Adipocyte (in vitro differentiated cells): ENCODE measurements around the gene RASA2.

Source experiments
- DNase-seq: peaks from one replicate; pipeline ENCODE4 v3.0.0-alpha.2; 2015; ENCODE audit warnings: low read depth
- H3K27me3 ChIP-seq: replicated peaks from 2 replicates; pipeline ENCODE4 v1.7.0; 2013; ENCODE audit warnings: mild to moderate bottlenecking, low read length, moderate library complexity; ENCODE audit not compliant: control insufficient read depth, insufficient read depth
- H3K36me3 ChIP-seq: 2 replicates; pipeline ENCODE4 v1.7.0; 2013; ENCODE audit warnings: low read length, mild to moderate bottlenecking, moderate library complexity; ENCODE audit not compliant: control insufficient read depth, insufficient read depth, severe bottlenecking
- H3K4me1 ChIP-seq: 2 replicates; pipeline ENCODE4 v1.7.0; 2013; ENCODE audit warnings: mild to moderate bottlenecking, low read length, moderate library complexity; ENCODE audit not compliant: control insufficient read depth, insufficient read depth
- H3K4me3 ChIP-seq: 2 replicates; pipeline ENCODE4 v1.7.0; 2013; ENCODE audit warnings: mild to moderate bottlenecking, low read length, moderate library complexity
- H3K9ac ChIP-seq: 2 replicates; pipeline ENCODE4 v1.7.0; 2013; ENCODE audit warnings: mild to moderate bottlenecking, low read length, moderate library complexity
- H3K9me3 ChIP-seq: 2 replicates; pipeline ENCODE4 v1.7.0; 2013; ENCODE audit warnings: mild to moderate bottlenecking, low read length, moderate library complexity; ENCODE audit not compliant: control insufficient read depth

RASA2 gene, protein sequence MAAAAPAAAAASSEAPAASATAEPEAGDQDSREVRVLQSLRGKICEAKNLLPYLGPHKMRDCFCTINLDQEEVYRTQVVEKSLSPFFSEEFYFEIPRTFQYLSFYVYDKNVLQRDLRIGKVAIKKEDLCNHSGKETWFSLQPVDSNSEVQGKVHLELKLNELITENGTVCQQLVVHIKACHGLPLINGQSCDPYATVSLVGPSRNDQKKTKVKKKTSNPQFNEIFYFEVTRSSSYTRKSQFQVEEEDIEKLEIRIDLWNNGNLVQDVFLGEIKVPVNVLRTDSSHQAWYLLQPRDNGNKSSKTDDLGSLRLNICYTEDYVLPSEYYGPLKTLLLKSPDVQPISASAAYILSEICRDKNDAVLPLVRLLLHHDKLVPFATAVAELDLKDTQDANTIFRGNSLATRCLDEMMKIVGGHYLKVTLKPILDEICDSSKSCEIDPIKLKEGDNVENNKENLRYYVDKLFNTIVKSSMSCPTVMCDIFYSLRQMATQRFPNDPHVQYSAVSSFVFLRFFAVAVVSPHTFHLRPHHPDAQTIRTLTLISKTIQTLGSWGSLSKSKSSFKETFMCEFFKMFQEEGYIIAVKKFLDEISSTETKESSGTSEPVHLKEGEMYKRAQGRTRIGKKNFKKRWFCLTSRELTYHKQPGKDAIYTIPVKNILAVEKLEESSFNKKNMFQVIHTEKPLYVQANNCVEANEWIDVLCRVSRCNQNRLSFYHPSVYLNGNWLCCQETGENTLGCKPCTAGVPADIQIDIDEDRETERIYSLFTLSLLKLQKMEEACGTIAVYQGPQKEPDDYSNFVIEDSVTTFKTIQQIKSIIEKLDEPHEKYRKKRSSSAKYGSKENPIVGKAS

DNA sequence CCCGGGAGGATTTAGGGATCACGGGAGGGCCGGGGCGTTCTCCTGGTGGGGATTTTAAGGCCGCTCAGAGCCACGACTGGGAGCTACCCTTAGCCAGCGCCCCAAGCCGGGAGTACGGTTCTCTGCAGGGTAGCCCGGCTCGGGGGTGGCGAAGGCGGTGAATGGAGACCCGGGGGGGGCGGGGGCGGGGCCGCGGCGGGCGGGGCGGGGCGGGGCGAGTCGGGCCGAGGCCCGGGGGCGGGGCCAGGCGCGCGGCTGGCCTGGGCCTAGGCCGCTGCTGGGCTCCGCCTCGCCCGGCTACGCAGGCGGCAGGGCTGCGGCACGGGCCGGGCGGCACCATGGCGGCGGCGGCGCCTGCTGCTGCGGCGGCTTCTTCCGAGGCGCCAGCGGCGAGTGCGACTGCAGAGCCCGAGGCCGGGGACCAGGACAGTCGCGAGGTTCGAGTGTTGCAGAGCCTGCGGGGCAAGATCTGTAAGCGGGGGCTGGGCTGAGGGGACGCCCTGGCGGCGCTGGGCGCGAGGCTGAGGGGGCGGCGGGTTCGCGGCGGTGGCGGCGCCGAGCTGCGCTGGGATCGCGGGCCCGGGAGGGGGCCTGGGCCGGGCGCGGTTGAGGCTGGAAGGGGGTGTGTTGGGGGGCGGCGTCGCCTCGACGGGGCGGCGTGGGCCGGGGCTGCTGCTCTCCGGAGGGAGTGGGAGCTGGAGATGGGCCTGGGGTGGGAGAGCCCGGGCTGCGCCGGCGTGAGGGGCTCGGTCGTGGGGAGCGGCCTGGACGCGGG lies at the start of gene RASA2:
Gene RASA2 (plus strand): TSS at position 282 of the 775 bp plus-strand sequence. CDS start 57 bp downstream, at position 339.
- Histone ChIP-seq H3K27me3 (no peaks in the 10 kb centered on the region), H3K4me3 (peak within 1 kb of the TSS; percentile 91), H3K36me3 (no peaks in the 10 kb centered on the region), H3K9me3 (no peaks in the 10 kb centered on the region), H3K4me1 (peaks cover 45% of the 10 kb centered on the region), H3K9ac (peak within 1 kb of the TSS; percentile 92)
- DNase-seq: peak; percentile 89

DNA sequence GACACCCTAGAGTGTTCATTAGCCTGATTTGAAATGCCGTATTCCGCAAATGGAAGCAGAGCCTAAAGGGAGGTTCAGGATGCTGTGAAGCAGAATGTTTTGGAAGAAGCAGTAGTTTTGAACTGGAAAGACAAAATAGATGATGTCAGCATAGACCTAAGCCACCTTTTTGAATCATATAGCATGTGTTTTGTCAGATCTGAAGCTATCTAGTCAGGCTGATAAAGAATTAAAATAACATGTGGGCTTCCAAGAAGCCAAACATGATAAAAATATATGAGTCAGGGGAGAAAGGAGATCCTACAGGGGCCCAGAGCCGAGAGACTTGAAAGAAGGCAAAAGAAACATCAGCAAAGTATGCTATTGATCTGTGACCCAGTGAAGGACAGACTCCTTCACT lies 47.2 kb upstream of the RASA2 start:
- H3K9ac ChIP-seq: no peak overlapping the region
- H3K4me1 ChIP-seq: peaks cover 28% of the 10 kb centered on the region
- peaks cover 46% of the 10 kb centered on the region for H3K36me3 ChIP-seq
- H3K9me3 ChIP-seq: peaks cover 6% of the 10 kb centered on the region
- no peak for DNase-seq
- H3K27me3 ChIP-seq: no peaks in the 10 kb centered on the region
- no peak overlapping the region for H3K4me3 ChIP-seq

DNA sequence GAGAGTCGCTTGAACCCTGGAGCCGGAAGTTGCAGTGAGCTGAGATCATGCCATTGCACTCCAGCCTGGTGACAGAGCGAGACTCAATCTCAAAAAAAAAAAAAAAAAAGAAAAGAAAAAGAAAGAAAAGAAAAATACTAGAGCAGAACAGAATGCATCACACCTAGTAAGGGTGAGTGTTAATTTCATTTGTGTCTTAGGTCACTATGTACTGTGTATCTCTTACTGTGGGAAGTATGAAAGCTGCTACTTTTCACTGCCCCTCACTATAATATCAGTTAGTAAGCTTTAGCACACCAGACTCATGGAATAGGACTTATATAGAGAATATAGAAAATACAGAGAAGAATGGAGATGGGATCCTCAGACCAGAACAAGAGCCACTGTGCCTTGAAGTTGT lies 45.9 kb upstream of the RASA2 start:
- DNase-seq: no peak
- H3K36me3 ChIP-seq: peaks cover 58% of the 10 kb centered on the region
- no peak overlapping the region for H3K9ac ChIP-seq

DNA sequence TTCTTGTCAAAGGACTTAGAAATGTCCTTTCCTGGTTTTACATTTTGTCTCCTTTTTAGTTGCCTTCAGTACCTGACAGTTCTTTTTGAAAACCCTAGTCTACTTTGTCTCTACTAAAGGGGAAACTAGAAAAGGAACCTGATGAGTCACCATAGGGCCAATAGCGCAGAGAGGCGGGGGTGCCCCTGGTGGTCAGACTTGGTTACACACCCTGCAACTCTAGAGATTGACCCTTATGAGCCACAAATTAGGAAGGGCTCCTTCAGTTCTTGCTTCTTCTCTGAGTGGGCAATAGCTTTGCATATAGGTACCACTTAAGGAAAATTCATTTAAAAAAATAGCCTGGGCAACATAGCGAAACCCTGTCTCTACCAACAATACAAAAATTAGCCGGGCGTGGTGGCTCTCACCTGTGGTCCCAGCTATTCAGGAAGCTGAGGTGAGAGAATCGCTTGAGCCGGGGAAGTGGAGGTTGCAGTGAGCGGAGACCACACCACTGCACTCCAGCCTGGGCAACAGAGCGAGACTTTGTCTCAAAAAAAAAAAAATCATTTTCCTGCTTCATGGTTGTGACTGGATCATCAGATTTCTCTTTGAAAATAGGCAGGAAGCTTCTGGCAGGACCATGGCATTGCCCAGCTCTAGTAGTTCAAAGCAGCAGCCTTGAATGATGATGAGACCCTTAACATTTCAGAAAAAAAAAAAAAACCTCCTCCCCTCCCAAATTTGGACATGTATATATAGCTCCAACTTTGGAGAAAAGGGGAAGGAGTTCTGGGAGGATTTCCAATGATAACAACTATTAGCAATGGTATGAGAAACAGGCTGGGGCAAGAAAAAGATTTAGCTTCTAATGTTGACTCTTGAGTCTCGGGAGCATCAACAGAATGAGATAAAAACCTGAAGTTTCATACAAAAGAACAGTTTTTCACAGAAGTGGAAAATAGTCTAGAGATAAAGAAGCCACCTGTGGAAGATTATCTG lies 45.2 kb upstream of the RASA2 start:
- Histone ChIP-seq H3K36me3 (peaks cover 65% of the 10 kb centered on the region), H3K9ac (peak overlapping the region; percentile 4), H3K4me1 (peaks cover 30% of the 10 kb centered on the region), H3K27me3 (no peaks in the 10 kb centered on the region), H3K4me3 (peak overlapping the region; percentile 20), H3K9me3 (peaks cover 6% of the 10 kb centered on the region)
- peak; percentile 78 for DNase-seq

More for the DNA sequence above, 45.9 kb upstream of the RASA2 start:
- peaks cover 30% of the 10 kb centered on the region for H3K4me1 ChIP-seq
- H3K27me3 ChIP-seq: no peaks in the 10 kb centered on the region
- peaks cover 6% of the 10 kb centered on the region for H3K9me3 ChIP-seq
- no peak overlapping the region for H3K4me3 ChIP-seq

DNA sequence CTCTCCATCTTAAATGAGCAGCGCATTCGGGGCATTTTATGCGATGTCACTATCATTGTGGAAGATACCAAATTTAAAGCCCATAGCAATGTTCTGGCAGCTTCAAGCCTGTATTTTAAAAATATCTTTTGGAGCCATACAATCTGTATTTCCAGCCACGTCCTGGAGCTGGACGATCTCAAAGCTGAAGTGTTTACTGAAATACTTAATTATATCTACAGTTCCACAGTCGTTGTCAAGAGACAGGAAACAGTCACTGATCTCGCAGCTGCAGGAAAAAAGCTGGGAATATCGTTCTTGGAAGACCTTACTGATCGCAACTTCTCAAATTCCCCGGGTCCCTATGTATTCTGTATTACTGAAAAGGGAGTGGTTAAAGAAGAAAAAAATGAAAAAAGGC lies 44.4 kb upstream of the RASA2 start:
- H3K4me3 ChIP-seq: peak overlapping the region; percentile 20
- peak overlapping the region; percentile 4 for H3K9ac ChIP-seq
- peaks cover 67% of the 10 kb centered on the region for H3K36me3 ChIP-seq
- peaks cover 30% of the 10 kb centered on the region for H3K4me1 ChIP-seq
- H3K27me3 ChIP-seq: no peaks in the 10 kb centered on the region
- H3K9me3 ChIP-seq: peaks cover 6% of the 10 kb centered on the region
- DNase-seq: no peak

DNA sequence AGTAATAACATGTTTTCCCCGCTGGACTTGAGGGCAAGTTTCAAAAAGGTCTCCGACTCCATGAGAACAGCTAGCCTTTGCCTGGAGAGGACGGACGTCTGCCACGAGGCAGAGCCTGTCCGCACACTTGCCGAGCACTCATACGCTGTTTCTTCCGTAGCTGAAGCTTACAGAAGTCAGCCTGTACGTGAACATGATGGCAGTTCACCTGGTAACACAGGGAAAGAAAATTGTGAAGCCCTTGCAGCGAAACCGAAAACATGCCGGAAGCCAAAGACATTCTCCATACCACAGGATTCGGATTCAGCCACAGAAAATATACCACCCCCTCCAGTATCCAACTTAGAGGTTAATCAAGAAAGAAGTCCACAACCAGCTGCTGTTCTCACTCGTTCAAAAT lies 43.9 kb upstream of the RASA2 start:
- no peaks in the 10 kb centered on the region for H3K27me3 ChIP-seq
- H3K9me3 ChIP-seq: peaks cover 6% of the 10 kb centered on the region
- no peak for DNase-seq
- peaks cover 30% of the 10 kb centered on the region for H3K4me1 ChIP-seq
- H3K4me3 ChIP-seq: no peak overlapping the region
- no peak overlapping the region for H3K9ac ChIP-seq
- peaks cover 72% of the 10 kb centered on the region for H3K36me3 ChIP-seq

DNA sequence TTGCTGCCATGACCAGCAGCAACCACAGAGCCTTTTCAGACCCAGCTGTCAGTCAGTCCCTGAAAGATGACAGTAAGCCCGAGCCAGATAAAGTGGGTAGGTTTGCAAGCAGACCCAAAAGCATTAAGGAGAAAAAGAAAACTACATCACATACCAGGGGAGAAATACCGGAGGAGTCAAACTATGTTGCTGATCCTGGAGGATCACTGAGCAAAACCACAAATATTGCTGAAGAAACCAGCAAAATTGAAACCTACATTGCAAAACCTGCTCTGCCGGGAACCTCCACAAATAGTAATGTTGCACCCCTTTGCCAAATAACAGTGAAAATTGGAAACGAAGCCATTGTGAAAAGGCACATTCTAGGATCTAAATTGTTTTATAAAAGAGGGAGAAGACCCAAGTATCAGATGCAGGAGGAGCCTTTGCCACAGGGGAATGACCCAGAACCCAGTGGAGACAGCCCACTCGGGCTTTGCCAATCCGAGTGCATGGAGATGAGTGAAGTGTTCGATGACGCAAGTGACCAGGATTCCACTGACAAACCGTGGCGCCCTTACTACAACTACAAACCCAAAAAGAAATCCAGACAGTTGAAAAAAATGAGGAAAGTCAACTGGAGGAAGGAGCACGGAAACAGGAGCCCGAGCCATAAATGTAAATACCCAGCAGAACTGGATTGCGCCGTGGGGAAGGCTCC lies 42.1 kb upstream of the RASA2 start:
- Histone ChIP-seq H3K4me1 (peaks cover 42% of the 10 kb centered on the region), H3K36me3 (peaks cover 60% of the 10 kb centered on the region), H3K4me3 (no peak overlapping the region), H3K9ac (no peak overlapping the region), H3K9me3 (peaks cover 6% of the 10 kb centered on the region), H3K27me3 (no peaks in the 10 kb centered on the region)
- DNase-seq: peak; percentile 77

DNA sequence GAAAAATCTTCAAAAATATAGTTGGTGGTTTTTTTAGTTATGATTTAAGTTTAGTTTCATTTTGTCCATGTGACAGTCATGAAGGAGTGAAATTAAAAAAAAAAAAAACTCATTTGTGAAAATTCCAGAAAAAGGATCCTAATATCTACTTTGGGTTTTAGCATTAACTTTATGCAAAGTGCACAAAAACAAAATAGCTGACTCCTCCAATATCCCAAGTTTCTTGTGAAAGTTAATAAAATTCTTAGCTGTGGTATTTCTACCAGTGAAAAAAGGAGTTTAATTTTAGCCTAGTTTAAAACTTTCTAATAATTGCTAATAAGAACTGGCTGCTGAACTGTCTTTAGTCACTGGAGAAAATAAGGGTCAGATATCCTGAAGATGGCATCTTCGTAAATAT lies 40.8 kb upstream of the RASA2 start:
- no peak for DNase-seq
- Histone ChIP-seq H3K4me1 (peaks cover 39% of the 10 kb centered on the region), H3K9me3 (peaks cover 6% of the 10 kb centered on the region), H3K27me3 (no peaks in the 10 kb centered on the region), H3K4me3 (no peak overlapping the region), H3K9ac (no peak overlapping the region), H3K36me3 (peaks cover 55% of the 10 kb centered on the region)

DNA sequence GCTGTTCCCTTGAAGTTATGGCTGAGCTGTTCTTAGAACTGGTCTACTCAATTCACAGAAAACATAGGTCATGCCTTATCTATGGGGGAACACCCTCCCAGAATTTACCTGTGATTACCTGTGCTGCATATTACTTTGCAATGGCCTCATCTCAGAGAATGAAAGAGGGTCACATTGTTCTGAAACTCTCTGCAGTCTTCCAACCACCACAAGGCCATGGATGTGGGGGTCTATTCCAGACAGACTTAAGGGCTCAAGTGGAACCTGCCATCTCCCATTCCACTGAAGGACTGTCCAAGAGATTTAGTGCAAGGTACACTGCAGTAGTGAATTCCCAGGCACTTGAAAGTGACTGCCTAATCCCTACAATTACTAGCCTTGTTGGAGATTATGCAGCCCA lies 40.1 kb upstream of the RASA2 start:
- Histone ChIP-seq H3K4me1 (peaks cover 32% of the 10 kb centered on the region), H3K4me3 (no peak overlapping the region)
- DNase-seq: no peak

DNA sequence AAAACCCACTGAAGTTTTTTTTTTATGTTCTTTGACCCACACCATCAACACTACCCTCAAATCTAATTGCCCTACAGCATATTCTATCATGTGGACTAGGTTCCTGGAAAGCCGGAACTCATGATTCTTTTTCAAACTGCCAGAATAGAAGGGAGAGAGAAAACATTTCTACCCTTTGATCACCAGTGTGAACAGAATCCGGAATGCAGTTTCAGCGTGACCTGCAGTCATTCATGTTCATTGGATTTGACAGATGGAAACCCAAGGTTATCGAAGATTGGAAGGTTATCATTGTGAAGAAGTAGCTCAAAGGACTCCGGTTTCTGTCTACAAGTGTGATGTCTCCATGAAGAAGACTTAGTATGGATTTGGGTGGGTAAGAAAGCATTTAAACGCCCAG lies 39.4 kb upstream of the RASA2 start:
- H3K4me3 ChIP-seq: no peak overlapping the region

More for the DNA sequence above, 40.1 kb upstream of the RASA2 start:
- Histone ChIP-seq H3K27me3 (no peaks in the 10 kb centered on the region), H3K9ac (no peak overlapping the region), H3K36me3 (peaks cover 55% of the 10 kb centered on the region), H3K9me3 (peaks cover 6% of the 10 kb centered on the region)

More for the DNA sequence above, 39.4 kb upstream of the RASA2 start:
- Histone ChIP-seq H3K9ac (no peak overlapping the region), H3K36me3 (peaks cover 53% of the 10 kb centered on the region), H3K27me3 (no peaks in the 10 kb centered on the region), H3K9me3 (peaks cover 6% of the 10 kb centered on the region), H3K4me1 (peaks cover 26% of the 10 kb centered on the region)
- no peak for DNase-seq
